Measurements from ENCODE around the gene NFAM1. TPM values are rescaled to one million over a fixed set of nuclear protein-coding genes. Genes with fewer than 3 reads are reported as not detected.

NFAM1 gene
- total and polyA plus RNA-seq, 2 donors (not counting 3 experiments of a cell fraction or from before 2014, with no cell fraction given), result not detected

- H3K9me1 ChIP-seq (replicated peaks; ENCODE audit: control insufficient read depth, extremely low read depth, insufficient read depth, low read length), result no peaks in the 10 kb centered on the region
- peak; percentile 84 for FAIRE-seq
- POLR2A ChIA-PET, result interaction anchor here (0.7 kb wide), 1 partner anchor 428 kb away, joined by 3 read pairs; no protein-coding TSS in a partner anchor
- no TSS peak for BruUV-seq (replicated peaks)
- dilution Hi-C loops (cut with MboI; ENCODE audit: extremely low pct_ligation_motif_present, low sequenced_read_pairs) (no loop called here), intact Hi-C loops (cut with micrococcal nuclease) (no loop called here)
- no peak overlapping the region for H3K4me2 ChIP-seq (ENCODE audit: insufficient read depth, low read length)
- H3K27me3 ChIP-seq (ENCODE audit: control insufficient read depth in 2 of 2, insufficient read depth in 2 of 2, low read length in 2 of 2), result peaks cover 2 to 4% of the 10 kb centered on the region in 2 experiments
- no peaks in the 10 kb centered on the region for H3K36me3 ChIP-seq (ENCODE audit: control insufficient read depth in 2 of 2, extremely low read depth in 1 of 2, insufficient read depth in 2 of 2, low read length in 2 of 2)
- no peak overlapping the region for H2AFZ ChIP-seq (ENCODE audit: low read depth, low read length)
- no peaks in the 10 kb centered on the region for H3K4me1 ChIP-seq (ENCODE audit: control insufficient read depth, extremely low read depth, insufficient read depth, low read length)
- CTCF ChIA-PET, result interaction anchor here (0.6 to 2.8 kb wide), 26 partner anchors 9 to 776 kb away, joined by 3 to 28 read pairs (median 4); partner anchors contain the start of gene NDUFA6
- TF ChIP-seq FOS (IDR thresholded peaks at IDR 0.05; ENCODE audit: borderline replicate concordance, insufficient read depth, low read length), result no peak
- TF ChIP-seq MYC (IDR thresholded peaks at IDR 0.05; ENCODE audit: low read depth, low read length), result no peak
- peak; percentile 51 to 56 for TF ChIP-seq CTCF (IDR thresholded peaks at IDR 0.05; ENCODE audit: extremely low read depth in 1 of 2, insufficient read depth in 1 of 2, low read depth in 1 of 2, low read length in 2 of 2)
- no peaks in the 10 kb centered on the region for H3K79me2 ChIP-seq (ENCODE audit: control insufficient read depth, insufficient read depth, low read length)
- H3K4me3 ChIP-seq (replicated peaks in 1 of 3; ENCODE audit: insufficient read depth in 1 of 3, low read depth in 1 of 3, low read length in 3 of 3), result no peak overlapping the region
- no peaks in the 10 kb centered on the region for H4K20me1 ChIP-seq (replicated peaks; ENCODE audit: control insufficient read depth, extremely low read depth, insufficient read depth, low read length)
- DNase-seq (ENCODE audit: low read depth, low spot score), result peak; percentile 56
- H3K9ac ChIP-seq (replicated peaks; ENCODE audit: extremely low read depth, insufficient read depth, low read length), result no peak overlapping the region
- H3K27ac ChIP-seq (ENCODE audit: insufficient read depth, low read depth, low read length), result no peak overlapping the region
- H3K9me3 ChIP-seq (replicated peaks; ENCODE audit: control insufficient read depth, insufficient read depth, low read length), result no peaks in the 10 kb centered on the region
Measured at GRCh38 chr22:42473484-42474193, 41.4 kb upstream of the NFAM1 start.

GRCh38 chr22:42472671-42473070 lies 40.5 kb upstream of the NFAM1 start:
- H4K20me1 ChIP-seq (replicated peaks; ENCODE audit: control insufficient read depth, extremely low read depth, insufficient read depth, low read length), result no peaks in the 10 kb centered on the region
- intact Hi-C loops (cut with micrococcal nuclease) (no loop called here), dilution Hi-C loops (cut with MboI; ENCODE audit: extremely low pct_ligation_motif_present, low sequenced_read_pairs) (no loop called here)
- FAIRE-seq (no peak), DNase-seq (ENCODE audit: low read depth, low spot score) (no peak)
- no peak overlapping the region for H3K4me2 ChIP-seq (ENCODE audit: insufficient read depth, low read length)
- H3K4me1 ChIP-seq (ENCODE audit: control insufficient read depth, extremely low read depth, insufficient read depth, low read length), result no peaks in the 10 kb centered on the region
- no peaks in the 10 kb centered on the region for H3K36me3 ChIP-seq (ENCODE audit: control insufficient read depth in 2 of 2, extremely low read depth in 1 of 2, insufficient read depth in 2 of 2, low read length in 2 of 2)
- H3K9ac ChIP-seq (replicated peaks; ENCODE audit: extremely low read depth, insufficient read depth, low read length), result no peak overlapping the region
- peaks cover 2 to 5% of the 10 kb centered on the region in 2 experiments for H3K27me3 ChIP-seq (ENCODE audit: control insufficient read depth in 2 of 2, insufficient read depth in 2 of 2, low read length in 2 of 2)
- no peak overlapping the region for H3K4me3 ChIP-seq (replicated peaks in 1 of 3; ENCODE audit: insufficient read depth in 1 of 3, low read depth in 1 of 3, low read length in 3 of 3)
- H2AFZ ChIP-seq (ENCODE audit: low read depth, low read length), result no peak overlapping the region
- no peaks in the 10 kb centered on the region for H3K79me2 ChIP-seq (ENCODE audit: control insufficient read depth, insufficient read depth, low read length)
- BruUV-seq (replicated peaks), result no TSS peak
- H3K9me3 ChIP-seq (replicated peaks; ENCODE audit: control insufficient read depth, insufficient read depth, low read length), result no peaks in the 10 kb centered on the region
- CTCF ChIA-PET, result interaction anchor here (1.0 to 2.8 kb wide), 10 partner anchors 8 to 505 kb away, joined by 3 to 28 read pairs (median 8); partner anchors contain the start of gene NDUFA6
- no peak overlapping the region for H3K27ac ChIP-seq (ENCODE audit: insufficient read depth, low read depth, low read length)
- TF ChIP-seq POLR2A (IDR thresholded peaks at IDR 0.05; ENCODE audit: low read depth, low read length) (no peak), EZH2 (IDR thresholded peaks at IDR 0.05; ENCODE audit: borderline replicate concordance, low read depth, low read length, severe bottlenecking) (no peak), POLR2AphosphoS5 (IDR thresholded peaks at IDR 0.05; ENCODE audit: insufficient read depth, low read depth, low read length) (no peak), FOS (IDR thresholded peaks at IDR 0.05; ENCODE audit: borderline replicate concordance, insufficient read depth, low read length) (no peak), JUN (IDR thresholded peaks at IDR 0.05; ENCODE audit: borderline replicate concordance, insufficient read depth, insufficient read length, low read depth) (no peak), CTCF (IDR thresholded peaks at IDR 0.05; ENCODE audit: extremely low read depth in 1 of 2, insufficient read depth in 1 of 2, low read depth in 1 of 2, low read length in 2 of 2) (no peak), MAX (IDR thresholded peaks at IDR 0.05; ENCODE audit: insufficient read depth, insufficient read length) (no peak), GATA2 (IDR thresholded peaks at IDR 0.05; ENCODE audit: insufficient read depth, insufficient read length, low read depth, low read length) (no peak), MYC (IDR thresholded peaks at IDR 0.05; ENCODE audit: low read depth, low read length) (no peak)
- POLR2A ChIA-PET, result no interaction called here
- no peaks in the 10 kb centered on the region for H3K9me1 ChIP-seq (replicated peaks; ENCODE audit: control insufficient read depth, extremely low read depth, insufficient read depth, low read length)

All from endothelial cell of umbilical vein (primary cell).